SH-SY5Y (cell line): Measurements from ENCODE around the gene PRCD.

Experiments used
- GATA2 ChIP-seq: IDR thresholded peaks from 2 replicates; pipeline ENCODE4 v1.6.1; 2011; ENCODE audit warnings: mild to moderate bottlenecking, low read depth, low read length
- GATA3 ChIP-seq: IDR thresholded peaks from 2 replicates; pipeline ENCODE4 v1.6.1; 2011; ENCODE audit warnings: low read depth, mild to moderate bottlenecking, low read length, moderate library complexity

PRCD gene

GRCh38 chr17:76500074-76500746 lies 39.6 kb upstream of the PRCD start:
- TF ChIP-seq GATA3: no peak
- TF ChIP-seq GATA2: no peak

- TF ChIP-seq GATA2: no peak
- TF ChIP-seq GATA3: no peak
Measured at GRCh38 chr17:76500747-76501017, 39.2 kb upstream of the PRCD start.

GRCh38 chr17:76501018-76501826 lies 38.6 kb upstream of the PRCD start, which contains the start of gene RHBDF2:
TSS of gene RHBDF2 (minus strand) at chr17:76501423. CDS start at chr17:76481524, 19,899 bp downstream.
- no peak for TF ChIP-seq GATA2

- TF ChIP-seq GATA2 (no peak), GATA3 (no peak)
Measured at GRCh38 chr17:76501827-76502307, 38.0 kb upstream of the PRCD start.

- TF ChIP-seq GATA3: no peak
- TF ChIP-seq GATA2: no peak
Measured at GRCh38 chr17:76502341-76503211, 37.3 kb upstream of the PRCD start.

GRCh38 chr17:76504117-76504516 lies 35.7 kb upstream of the PRCD start:
- no peak for TF ChIP-seq GATA2
- TF ChIP-seq GATA3: no peak

- no peak for TF ChIP-seq GATA3
- TF ChIP-seq GATA2: no peak
Measured at GRCh38 chr17:76506408-76507345, 33.2 kb upstream of the PRCD start.

GRCh38 chr17:76510831-76511244 lies 29.0 kb upstream of the PRCD start:
- TF ChIP-seq GATA3: no peak
- no peak for TF ChIP-seq GATA2

GRCh38 chr17:76511668-76512365 lies 28.0 kb upstream of the PRCD start:
- no peak for TF ChIP-seq GATA3
- no peak for TF ChIP-seq GATA2

- TF ChIP-seq GATA2 (no peak), GATA3 (no peak)
Measured at GRCh38 chr17:76512366-76513305, 27.2 kb upstream of the PRCD start.

GRCh38 chr17:76513306-76513692 lies 26.5 kb upstream of the PRCD start:
- TF ChIP-seq GATA2 (no peak), GATA3 (no peak)
